GM12873 (cell line): ENCODE measurements around the gene MINDY2.

ENCODE experiments used
- CTCF ChIP-seq: IDR thresholded peaks from 2 replicates; pipeline ENCODE4 v1.5.1; 2012; ENCODE audit warnings: low read depth, mild to moderate bottlenecking, moderate library complexity, low read length, control low read depth; ENCODE audit not compliant: insufficient read depth; ENCODE audit errors: missing control alignments

MINDY2 gene

GRCh38 chr15:58910456-58910855 lies 139.4 kb downstream of the MINDY2 start:
- no peak for TF ChIP-seq CTCF
